GM12878 (cell line): ENCODE measurements around the gene TMPRSS12.
"Not testable (repeated sequence)": the region's sequence is repeated elsewhere in the genome, so short reads cannot be mapped to it uniquely, and the experiment has no call there.

Experiments
- HDAC2 ChIP-seq: fragments of 200-600 bp; sonication (generic); IDR thresholded peaks from 2 replicates; pipeline ENCODE4 v1.6.1; 2017
- RBBP5 ChIP-seq: fragments of 200-600 bp; sonication (generic); conservative IDR thresholded peaks from 2 replicates; pipeline ENCODE4 v1.6.1; 2016
- RFX5 ChIP-seq: IDR thresholded peaks from 2 replicates; pipeline ENCODE4 v1.6.1; 2011; ENCODE audit warnings: low read depth, low read length, improper control_type of control experiment
- TAF1 ChIP-seq: IDR thresholded peaks from 2 replicates; pipeline ENCODE4 v1.6.1; 2011; ENCODE audit warnings: mild to moderate bottlenecking, low read depth, low read length, borderline replicate concordance

- not testable (repeated sequence) for TF ChIP-seq RFX5, RBBP5, HDAC2, TAF1
These were observed 87.8 kb downstream of the TMPRSS12 start for GRCh38 chr12:50930477-50930876.
